H9 (cell line): ENCODE data around the gene DISP3. TPM values are rescaled to one million over a fixed set of nuclear protein-coding genes. Genes with fewer than 3 reads are reported as not detected.

Experiments
- DNase-seq: peaks from one replicate; pipeline ENCODE4 v3.0.0-alpha.2; 2017
- H2AFZ ChIP-seq: one replicate; pipeline ENCODE4 v1.6.1; 2013; ENCODE audit warnings: mild to moderate bottlenecking, low read length, control low read depth, moderate library complexity
- H2AK5ac ChIP-seq: 2 replicates; pipeline ENCODE4 v1.6.1; 2013; ENCODE audit warnings: low read length, control low read depth, mixed read lengths; ENCODE audit not compliant: insufficient read length
- H2BK120ac ChIP-seq: one replicate; pipeline ENCODE4 v1.6.1; 2013; ENCODE audit warnings: low read depth, mild to moderate bottlenecking, low read length, control low read depth, inconsistent platforms; ENCODE audit not compliant: poor library complexity, severe bottlenecking
- H2BK12ac ChIP-seq: 2 replicates; pipeline ENCODE4 v1.6.1; 2013; ENCODE audit warnings: low read length, control low read depth, mixed read lengths, low read depth; ENCODE audit not compliant: insufficient read length
- H2BK15ac ChIP-seq: 2 replicates; pipeline ENCODE4 v1.6.1; 2013; ENCODE audit warnings: low read depth, low read length, control low read depth
- H2BK20ac ChIP-seq: one replicate; pipeline ENCODE4 v1.6.1; 2013; ENCODE audit warnings: low read depth, mild to moderate bottlenecking, low read length, control low read depth, inconsistent platforms; ENCODE audit not compliant: poor library complexity, severe bottlenecking
- H2BK5ac ChIP-seq: 2 replicates; pipeline ENCODE4 v1.6.1; 2013; ENCODE audit warnings: low read length, control low read depth, mixed read lengths; ENCODE audit not compliant: insufficient read length
- H3K14ac ChIP-seq: 2 replicates; pipeline ENCODE4 v1.6.1; 2013; ENCODE audit warnings: low read length, control low read depth; ENCODE audit not compliant: insufficient read depth
- H3K18ac ChIP-seq: 2 replicates; pipeline ENCODE4 v1.6.1; 2013; ENCODE audit warnings: low read depth, mild to moderate bottlenecking, mixed read lengths, low read length, control low read depth; ENCODE audit not compliant: insufficient read length
- H3K23ac ChIP-seq: 2 replicates; pipeline ENCODE4 v1.6.1; 2013; ENCODE audit warnings: low read length, control low read depth, mixed read lengths, low read depth; ENCODE audit not compliant: insufficient read length
- H3K23me2 ChIP-seq: 2 replicates; pipeline ENCODE4 v1.6.1; 2013; ENCODE audit warnings: low read depth, mild to moderate bottlenecking, mixed read lengths, low read length, control low read depth; ENCODE audit not compliant: insufficient read length, poor library complexity, severe bottlenecking
- H3K27ac ChIP-seq: 2 replicates; pipeline ENCODE4 v1.5.1; 2013; ENCODE audit warnings: low read length, control low read depth, mixed read lengths, low read depth; ENCODE audit not compliant: insufficient read length
- H3K27me3 ChIP-seq: 2 replicates; pipeline ENCODE4 v1.6.1; 2013; ENCODE audit warnings: low read length, control low read depth, inconsistent platforms; ENCODE audit not compliant: insufficient read depth
- H3K4ac ChIP-seq: 2 replicates; pipeline ENCODE4 v1.6.1; 2013; ENCODE audit warnings: low read depth, mild to moderate bottlenecking, control low read depth, inconsistent platforms, low read length, moderate library complexity
- H3K4me1 ChIP-seq: 2 replicates; pipeline ENCODE4 v1.6.1; 2013; ENCODE audit warnings: low read length, control low read depth, inconsistent platforms; ENCODE audit not compliant: insufficient read depth
- H3K4me2 ChIP-seq: 2 replicates; pipeline ENCODE4 v1.6.1; 2013; ENCODE audit warnings: low read length, control low read depth, mixed read lengths; ENCODE audit not compliant: insufficient read length, insufficient read depth
- H3K56ac ChIP-seq: 2 replicates; pipeline ENCODE4 v1.6.1; 2013; ENCODE audit warnings: low read depth, mild to moderate bottlenecking, mixed read lengths, low read length, control low read depth; ENCODE audit not compliant: insufficient read length
- H3K79me1 ChIP-seq: 2 replicates; pipeline ENCODE4 v1.6.1; 2013; ENCODE audit warnings: low read depth, mild to moderate bottlenecking, moderate library complexity, low read length, control low read depth, inconsistent platforms; ENCODE audit not compliant: insufficient read depth, poor library complexity, severe bottlenecking
- H3K79me2 ChIP-seq: 2 replicates; pipeline ENCODE4 v1.6.1; 2013; ENCODE audit warnings: low read length, control low read depth, inconsistent platforms; ENCODE audit not compliant: insufficient read depth
- H3K9ac ChIP-seq: 2 replicates; pipeline ENCODE4 v1.6.1; 2013; ENCODE audit warnings: low read length, control low read depth, mixed read lengths; ENCODE audit not compliant: insufficient read length; ENCODE audit errors: extremely low read depth
- H3K9me3 ChIP-seq: one replicate; pipeline ENCODE4 v1.6.1; 2013; ENCODE audit warnings: low read depth, low read length, inconsistent platforms; ENCODE audit not compliant: control insufficient read depth
- H3T11ph ChIP-seq: one replicate; pipeline ENCODE4 v1.6.1; 2013; ENCODE audit warnings: mild to moderate bottlenecking, low read length, control low read depth, inconsistent platforms
- H4K20me1 ChIP-seq: one replicate; pipeline ENCODE4 v1.6.1; 2013; ENCODE audit not compliant: control insufficient read depth, insufficient read length, insufficient read depth
- H4K5ac ChIP-seq: 2 replicates; pipeline ENCODE4 v1.6.1; 2013; ENCODE audit warnings: low read depth, mild to moderate bottlenecking, mixed read lengths, low read length, control low read depth; ENCODE audit not compliant: insufficient read length
- H4K8ac ChIP-seq: replicated peaks from 2 replicates; pipeline ENCODE4 v1.6.1; 2013; ENCODE audit warnings: low read length, control low read depth, mixed read lengths, low read depth; ENCODE audit not compliant: insufficient read length
- H4K91ac ChIP-seq: 2 replicates; pipeline ENCODE4 v1.6.1; 2013; ENCODE audit warnings: low read depth, mild to moderate bottlenecking, moderate library complexity, mixed read lengths, low read length, control low read depth; ENCODE audit not compliant: insufficient read length
- H3K27ac Mint-ChIP-seq, 3 experiments: 2 replicates in 2 of 3; 3 replicates in 1 of 3; pipeline ENCODE4 v1.8.0; 2020 to 2021; ENCODE audit warnings: mixed read lengths in 3 of 3, mild to moderate bottlenecking in 1 of 3, moderate library complexity in 1 of 3
- H3K27me3 Mint-ChIP-seq: 2 replicates; pipeline ENCODE4 v1.8.0; 2021; ENCODE audit warnings: low read depth, mild to moderate bottlenecking, moderate library complexity, mixed read lengths
- H3K36me3 Mint-ChIP-seq, 3 experiments: 2 replicates in 2 of 3; 3 replicates in 1 of 3; pipeline ENCODE4 v1.8.0; 2020 to 2021; ENCODE audit warnings: low read depth in 3 of 3, mixed read lengths in 3 of 3; ENCODE audit not compliant: insufficient read depth in 1 of 3
- H3K4me1 Mint-ChIP-seq, 2 experiments: 2 replicates each; pipeline ENCODE4 v1.8.0; 2020; ENCODE audit warnings: mixed read lengths in 2 of 2
- H3K4me3 Mint-ChIP-seq, 2 experiments: 2 replicates in 1 of 2; 3 replicates in 1 of 2; pipeline ENCODE4 v1.8.0; 2020 to 2021; ENCODE audit warnings: mild to moderate bottlenecking in 2 of 2, mixed read lengths in 2 of 2, moderate library complexity in 1 of 2
- H3K9me3 Mint-ChIP-seq, 2 experiments: 2 replicates in 1 of 2; 3 replicates in 1 of 2; pipeline ENCODE4 v1.8.0; 2020; ENCODE audit warnings: mild to moderate bottlenecking in 2 of 2, mixed read lengths in 2 of 2, moderate library complexity in 1 of 2
- WGBS: extraction: QIAGEN DNeasy Blood & Tissue Kit; methylation state at CpG from one replicate; pipeline ENCODE4 v1.1.7; 2013; ENCODE audit warnings: missing lambda C conversion rate, low lambda C conversion rate, mixed read lengths; ENCODE audit not compliant: insufficient read length; ENCODE audit errors: extremely low coverage; 5-methylcytosine and 5-hydroxymethylcytosine counted together
- total RNA-seq: library from RNA; stranded (reverse); gene quantifications from 2 replicates; pipeline ENCODE4 v1.2.1, GENCODE V29; 2021
- TF ChIP-seq, protein P1 (sequence below): fragments of 200-600 bp; sonication (generic); conservative IDR thresholded peaks from 3 replicates; pipeline ENCODE4 v1.8.0; 2021; ENCODE audit warnings: antibody characterized with exemption, mild to moderate bottlenecking

The DISP3 gene
- total RNA-seq, 1 experiment from 2014 or later: 3.5 TPM

DNA sequence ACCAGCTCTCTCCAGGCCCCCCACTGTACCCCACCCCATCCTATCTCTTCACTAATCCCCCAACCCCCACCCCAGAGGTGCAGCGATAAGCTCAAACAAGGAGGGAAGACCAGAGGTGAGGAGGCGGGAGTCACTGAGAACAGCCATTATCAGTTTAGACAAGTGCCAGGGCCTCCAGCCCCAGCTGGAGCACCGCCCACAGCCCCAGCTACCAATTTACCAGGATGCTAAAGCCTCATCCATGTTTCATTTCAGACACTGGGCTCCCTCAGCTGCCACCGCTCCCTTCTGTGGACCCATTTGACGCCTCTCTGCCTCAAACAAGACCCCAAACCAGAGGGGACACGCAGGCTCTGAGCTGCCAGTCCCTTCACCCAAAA lies 80.6 kb downstream of the DISP3 start:
- Histone ChIP-seq H4K8ac (no peak overlapping the region), H2BK120ac (no peak overlapping the region), H3T11ph (no peak overlapping the region), H2AFZ (no peak overlapping the region), H2BK15ac (no peak overlapping the region), H3K4ac (no peak overlapping the region), H2BK5ac (no peak overlapping the region), H3K23ac (no peak overlapping the region), H3K79me1 (no peaks in the 10 kb centered on the region), H4K20me1 (no peaks in the 10 kb centered on the region), H3K4me1 (peaks cover 2% of the 10 kb centered on the region; the same call in 1 of the 2 replicates), H2BK20ac (no peak overlapping the region), H3K27ac (no peak overlapping the region), H3K79me2 (no peaks in the 10 kb centered on the region), H2BK12ac (no peak overlapping the region), H3K9me3 (no peaks in the 10 kb centered on the region), H3K4me2 (no peak overlapping the region), H3K56ac (no peak overlapping the region), H3K9ac (no peak overlapping the region), H3K14ac (no peak overlapping the region), H4K5ac (no peak overlapping the region), H3K23me2 (no peaks in the 10 kb centered on the region), H3K27me3 (no peaks in the 10 kb centered on the region), H3K18ac (no peak overlapping the region), H4K91ac (no peak overlapping the region), H2AK5ac (no peak overlapping the region)
- H3K36me3 Mint-ChIP-seq: no peaks in the 10 kb centered on the region; a peak in 1 of 7 replicates
- peaks cover 37 to 60% of the 10 kb centered on the region in 2 experiments for H3K4me1 Mint-ChIP-seq
- TF ChIP-seq, protein P1, sequence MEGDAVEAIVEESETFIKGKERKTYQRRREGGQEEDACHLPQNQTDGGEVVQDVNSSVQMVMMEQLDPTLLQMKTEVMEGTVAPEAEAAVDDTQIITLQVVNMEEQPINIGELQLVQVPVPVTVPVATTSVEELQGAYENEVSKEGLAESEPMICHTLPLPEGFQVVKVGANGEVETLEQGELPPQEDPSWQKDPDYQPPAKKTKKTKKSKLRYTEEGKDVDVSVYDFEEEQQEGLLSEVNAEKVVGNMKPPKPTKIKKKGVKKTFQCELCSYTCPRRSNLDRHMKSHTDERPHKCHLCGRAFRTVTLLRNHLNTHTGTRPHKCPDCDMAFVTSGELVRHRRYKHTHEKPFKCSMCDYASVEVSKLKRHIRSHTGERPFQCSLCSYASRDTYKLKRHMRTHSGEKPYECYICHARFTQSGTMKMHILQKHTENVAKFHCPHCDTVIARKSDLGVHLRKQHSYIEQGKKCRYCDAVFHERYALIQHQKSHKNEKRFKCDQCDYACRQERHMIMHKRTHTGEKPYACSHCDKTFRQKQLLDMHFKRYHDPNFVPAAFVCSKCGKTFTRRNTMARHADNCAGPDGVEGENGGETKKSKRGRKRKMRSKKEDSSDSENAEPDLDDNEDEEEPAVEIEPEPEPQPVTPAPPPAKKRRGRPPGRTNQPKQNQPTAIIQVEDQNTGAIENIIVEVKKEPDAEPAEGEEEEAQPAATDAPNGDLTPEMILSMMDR: no peak
- no CpG with 5 or more reads among the region's 6 CpGs for WGBS
- H3K4me3 Mint-ChIP-seq: no peak overlapping the region
- DNase-seq: no peak
- no peak overlapping the region for H3K27ac Mint-ChIP-seq
- peaks cover 34% of the 10 kb centered on the region for H3K27me3 Mint-ChIP-seq
- H3K9me3 Mint-ChIP-seq: no peaks in the 10 kb centered on the region; a peak in 1 of 5 replicates
